ENCODE results near the gene CNST.
"Not testable (repeated sequence)": the region's sequence is repeated elsewhere in the genome, so short reads cannot be mapped to it uniquely, and the experiment has no call there.

CNST gene

GRCh38 chr1:246558041-246558440, 8.2 kb upstream of the CNST start:
- DNase-seq, result no peak

- no peak for DNase-seq
Observed at GRCh38 chr1:246559310-246559709, 6.9 kb upstream of the CNST start.

- not testable (repeated sequence) for DNase-seq
Observed at GRCh38 chr1:246560833-246561232, 5.4 kb upstream of the CNST start.

- DNase-seq, result no peak
Observed at GRCh38 chr1:246564839-246565750, 1.2 kb upstream of the CNST start.

GRCh38 chr1:246565751-246566127, 517 bp upstream of the CNST start:
- DNase-seq, result peak; percentile 29

GRCh38 chr1:246566813-246567645, 773 bp downstream of the CNST start:
- peak; percentile 6 for DNase-seq

GRCh38 chr1:246567646-246568235, 1.5 kb downstream of the CNST start:
- no peak for DNase-seq

- DNase-seq, result peak; percentile 51
Observed at GRCh38 chr1:246569248-246570238, 3.3 kb downstream of the CNST start.

- not testable (repeated sequence) for DNase-seq
Observed at GRCh38 chr1:246571309-246571708, 5.1 kb downstream of the CNST start.

GRCh38 chr1:246571953-246572352, 5.7 kb downstream of the CNST start:
- DNase-seq, result no peak

GRCh38 chr1:246572785-246573184, 6.5 kb downstream of the CNST start:
- DNase-seq, result no peak

GRCh38 chr1:246573491-246573890, 7.2 kb downstream of the CNST start:
- no peak for DNase-seq

GRCh38 chr1:246576709-246577032, 10.4 kb downstream of the CNST start:
- DNase-seq, result no peak

- DNase-seq, result no peak
Observed at GRCh38 chr1:246577082-246577719, 10.9 kb downstream of the CNST start.

GRCh38 chr1:246577720-246578106, 11.5 kb downstream of the CNST start:
- no peak for DNase-seq

- no peak for DNase-seq
Observed at GRCh38 chr1:246579818-246580217, 13.6 kb downstream of the CNST start.

- DNase-seq, result no peak
Observed at GRCh38 chr1:246580497-246581370, 14.5 kb downstream of the CNST start.

GRCh38 chr1:246582301-246583055, 16.2 kb downstream of the CNST start:
- no peak for DNase-seq

GRCh38 chr1:246583056-246583440, 16.8 kb downstream of the CNST start:
- DNase-seq, result no peak
